Type B pancreatic cell (in vitro differentiated cells): ENCODE data around the gene ADCY5. TPM values are rescaled to one million over a fixed set of nuclear protein-coding genes. Genes with fewer than 3 reads are reported as not detected.

Experiments
- DNase-seq: peaks from one replicate; pipeline ENCODE4 v3.0.0; 2021; ENCODE audit warnings: mixed read lengths; ENCODE audit not compliant: unreplicated experiment; ENCODE audit errors: extremely low spot score
- H3K27ac Mint-ChIP-seq: 2 replicates; pipeline ENCODE4 v1.8.0; 2021; ENCODE audit warnings: mild to moderate bottlenecking, mixed read lengths
- H3K27me3 Mint-ChIP-seq: 2 replicates; pipeline ENCODE4 v1.8.0; 2021; ENCODE audit warnings: mixed read lengths
- H3K36me3 Mint-ChIP-seq: 2 replicates; pipeline ENCODE4 v1.8.0; 2021; ENCODE audit warnings: mixed read lengths
- H3K4me1 Mint-ChIP-seq: one replicate; pipeline ENCODE4 v1.8.0; 2021; ENCODE audit warnings: mixed read lengths; ENCODE audit not compliant: unreplicated experiment
- H3K4me3 Mint-ChIP-seq: 2 replicates; pipeline ENCODE4 v1.8.0; 2021; ENCODE audit warnings: mild to moderate bottlenecking, mixed read lengths
- H3K9me3 Mint-ChIP-seq: 2 replicates; pipeline ENCODE4 v1.8.0; 2021; ENCODE audit warnings: mixed read lengths
- CTCF ChIP-seq: fragments of 200-600 bp; sonication (generic); conservative IDR thresholded peaks from 2 replicates; pipeline ENCODE4 v1.5.0; 2021; ENCODE audit warnings: antibody characterized with exemption, mild to moderate bottlenecking
- total RNA-seq: library from RNA; stranded (reverse); gene quantifications from 2 replicates; pipeline ENCODE4 v1.2.1, GENCODE V29; 2021; ENCODE audit warnings: low replicate concordance

Gene ADCY5
- total RNA-seq, 1 donor from 2014 or later, result 9.1 TPM

- no peak for DNase-seq
- Mint-ChIP-seq H3K27ac (no peak overlapping the region), H3K9me3 (no peaks in the 10 kb centered on the region), H3K36me3 (peaks cover 10% of the 10 kb centered on the region), H3K4me3 (no peak overlapping the region), H3K4me1 (peaks cover 6% of the 10 kb centered on the region), H3K27me3 (no peaks in the 10 kb centered on the region)
- TF ChIP-seq CTCF, result peak; percentile 83
Measured at GRCh38 chr3:123258811-123259420, 190.0 kb downstream of the ADCY5 start.

- H3K27ac Mint-ChIP-seq, result no peak overlapping the region
- H3K4me1 Mint-ChIP-seq, result peaks cover 6% of the 10 kb centered on the region
- TF ChIP-seq CTCF, result no peak
- H3K9me3 Mint-ChIP-seq, result no peaks in the 10 kb centered on the region
- H3K27me3 Mint-ChIP-seq, result no peaks in the 10 kb centered on the region
- peaks cover 10% of the 10 kb centered on the region for H3K36me3 Mint-ChIP-seq
- H3K4me3 Mint-ChIP-seq, result no peak overlapping the region
- no peak for DNase-seq
Measured at GRCh38 chr3:123258359-123258758, 190.5 kb downstream of the ADCY5 start.

GRCh38 chr3:123256256-123256655, 192.6 kb downstream of the ADCY5 start:
- TF ChIP-seq CTCF, result no peak
- H3K4me3 Mint-ChIP-seq, result no peak overlapping the region
- no peak overlapping the region for H3K27ac Mint-ChIP-seq
- H3K36me3 Mint-ChIP-seq, result peaks cover 10% of the 10 kb centered on the region
- no peaks in the 10 kb centered on the region for H3K9me3 Mint-ChIP-seq
- H3K27me3 Mint-ChIP-seq, result no peaks in the 10 kb centered on the region
- DNase-seq, result no peak
- H3K4me1 Mint-ChIP-seq, result peaks cover 6% of the 10 kb centered on the region

- Mint-ChIP-seq H3K36me3 (peaks cover 23% of the 10 kb centered on the region), H3K4me3 (no peak overlapping the region), H3K27me3 (no peaks in the 10 kb centered on the region), H3K4me1 (peaks cover 11% of the 10 kb centered on the region), H3K27ac (no peak overlapping the region), H3K9me3 (no peaks in the 10 kb centered on the region)
- no peak for DNase-seq
- no peak for TF ChIP-seq CTCF
Measured at GRCh38 chr3:123246866-123247265, 202.0 kb downstream of the ADCY5 start.

- DNase-seq, result no peak
- H3K4me1 Mint-ChIP-seq, result peaks cover 11% of the 10 kb centered on the region
Measured at GRCh38 chr3:123244128-123244527, 204.8 kb downstream of the ADCY5 start.

More at GRCh38 chr3:123244128-123244527, 204.8 kb downstream of the ADCY5 start:
- H3K36me3 Mint-ChIP-seq, result peaks cover 37% of the 10 kb centered on the region
- no peak overlapping the region for H3K4me3 Mint-ChIP-seq
- no peaks in the 10 kb centered on the region for H3K27me3 Mint-ChIP-seq
- no peak overlapping the region for H3K27ac Mint-ChIP-seq
- TF ChIP-seq CTCF, result no peak
- H3K9me3 Mint-ChIP-seq, result no peaks in the 10 kb centered on the region
